Fibroblast of skin of left biceps (primary cell): ENCODE data around the gene SPON1.
"Not testable (repeated sequence)": the region's sequence is repeated elsewhere in the genome, so short reads cannot be mapped to it uniquely, and the experiment has no call there.

ENCODE experiments used
- DNase-seq, 2 experiments: peaks; one replicate each; pipeline ENCODE4 v3.0.0-alpha.2; 2013; ENCODE audit warnings: low read depth in 2 of 2

Gene SPON1

GRCh38 chr11:13962562-13963168, at the start of gene SPON1:
SPON1 (plus strand) TSS chr11:13962723; CDS start chr11:13962905, 182 bp downstream.
- DNase-seq: no peak

GRCh38 chr11:13917264-13917663, 45.3 kb upstream of the SPON1 start:
- no peak for DNase-seq

- no peak for DNase-seq
These were observed 44.6 kb upstream of the SPON1 start for GRCh38 chr11:13917904-13918303.

- DNase-seq: no peak
These were observed 41.8 kb upstream of the SPON1 start for GRCh38 chr11:13920756-13921155.

GRCh38 chr11:13921545-13921944, 41.0 kb upstream of the SPON1 start:
- DNase-seq: no peak

- no peak for DNase-seq
These were observed 39.3 kb upstream of the SPON1 start for GRCh38 chr11:13923182-13923581.

- no peak for DNase-seq
These were observed 38.5 kb upstream of the SPON1 start for GRCh38 chr11:13923716-13924650.

- DNase-seq: no peak
These were observed 37.7 kb upstream of the SPON1 start for GRCh38 chr11:13924801-13925327.

- not testable (repeated sequence) for DNase-seq
These were observed 36.2 kb upstream of the SPON1 start for GRCh38 chr11:13926366-13926765.

- DNase-seq: no peak
These were observed 35.5 kb upstream of the SPON1 start for GRCh38 chr11:13926981-13927380.

- no peak for DNase-seq
These were observed 35.0 kb upstream of the SPON1 start for GRCh38 chr11:13927481-13927880.

- DNase-seq: no peak
These were observed 33.8 kb upstream of the SPON1 start for GRCh38 chr11:13928566-13929251.

- no peak for DNase-seq
These were observed 33.1 kb upstream of the SPON1 start for GRCh38 chr11:13929395-13929891.

GRCh38 chr11:13931356-13931755, 31.2 kb upstream of the SPON1 start:
- DNase-seq: no peak

GRCh38 chr11:13937154-13937553, 25.4 kb upstream of the SPON1 start:
- DNase-seq: not testable (repeated sequence)

- DNase-seq: not testable (repeated sequence)
These were observed 23.7 kb upstream of the SPON1 start for GRCh38 chr11:13938829-13939228.

- no peak for DNase-seq
These were observed 22.3 kb upstream of the SPON1 start for GRCh38 chr11:13939961-13940906.

GRCh38 chr11:13940907-13941256, 21.6 kb upstream of the SPON1 start:
- DNase-seq: no peak

GRCh38 chr11:13941775-13942174, 20.7 kb upstream of the SPON1 start:
- no peak for DNase-seq

- no peak for DNase-seq
These were observed 20.1 kb upstream of the SPON1 start for GRCh38 chr11:13942378-13942777.

- DNase-seq: no peak
These were observed 19.5 kb upstream of the SPON1 start for GRCh38 chr11:13942971-13943381.
